HG03558 (cell line): ENCODE measurements around the gene SLC39A13.

Experiments
- ATAC-seq: cut with Tn5 transposase; IDR thresholded peaks from one replicate; pipeline ENCODE4 v1.9.1; 2021; ENCODE audit warnings: moderate number of reproducible peaks; ENCODE audit not compliant: unreplicated experiment; ENCODE audit errors: extremely low read depth

Gene SLC39A13

GRCh38 chr11:47380078-47380477 lies 28.3 kb upstream of the SLC39A13 start:
- no peak for ATAC-seq

- ATAC-seq, result no peak
Observed at GRCh38 chr11:47383071-47383470, 25.3 kb upstream of the SLC39A13 start.

- no peak for ATAC-seq
Observed at GRCh38 chr11:47384498-47384897, 23.9 kb upstream of the SLC39A13 start.

- ATAC-seq, result no peak
Observed at GRCh38 chr11:47387944-47388696, 20.3 kb upstream of the SLC39A13 start.

GRCh38 chr11:47388697-47389576 lies 19.5 kb upstream of the SLC39A13 start:
- ATAC-seq, result no peak

GRCh38 chr11:47389577-47390421 lies 18.6 kb upstream of the SLC39A13 start:
- no peak for ATAC-seq

GRCh38 chr11:47390422-47390760 lies 18.0 kb upstream of the SLC39A13 start:
- ATAC-seq, result no peak

GRCh38 chr11:47391077-47391583 lies 17.3 kb upstream of the SLC39A13 start:
- no peak for ATAC-seq

GRCh38 chr11:47391711-47392432 lies 16.5 kb upstream of the SLC39A13 start:
- ATAC-seq, result no peak

GRCh38 chr11:47392546-47393162 lies 15.7 kb upstream of the SLC39A13 start:
- no peak for ATAC-seq

- no peak for ATAC-seq
Observed at GRCh38 chr11:47393163-47394049, 15.0 kb upstream of the SLC39A13 start.

- no peak for ATAC-seq
Observed at GRCh38 chr11:47394050-47394321, 14.4 kb upstream of the SLC39A13 start.

- ATAC-seq, result no peak
Observed at GRCh38 chr11:47394322-47395222, 13.8 kb upstream of the SLC39A13 start.

- no peak for ATAC-seq
Observed at GRCh38 chr11:47395223-47396048, 13.0 kb upstream of the SLC39A13 start.

- ATAC-seq, result no peak
Observed at GRCh38 chr11:47396049-47396320, 12.4 kb upstream of the SLC39A13 start.

GRCh38 chr11:47398011-47398410 lies 10.4 kb upstream of the SLC39A13 start:
- ATAC-seq, result no peak

GRCh38 chr11:47398551-47398950 lies 9.8 kb upstream of the SLC39A13 start:
- ATAC-seq, result no peak
